ENCODE measurements around the gene TXNRD1. TPM values are rescaled to one million over a fixed set of nuclear protein-coding genes. Genes with fewer than 3 reads are reported as not detected.
"Not testable (repeated sequence)": the region's sequence is repeated elsewhere in the genome, so short reads cannot be mapped to it uniquely, and the experiment has no call there.

Gene TXNRD1
- total and polyA plus RNA-seq, 8 donors, result 54.6 to 174 (median 61.1) TPM

DNA sequence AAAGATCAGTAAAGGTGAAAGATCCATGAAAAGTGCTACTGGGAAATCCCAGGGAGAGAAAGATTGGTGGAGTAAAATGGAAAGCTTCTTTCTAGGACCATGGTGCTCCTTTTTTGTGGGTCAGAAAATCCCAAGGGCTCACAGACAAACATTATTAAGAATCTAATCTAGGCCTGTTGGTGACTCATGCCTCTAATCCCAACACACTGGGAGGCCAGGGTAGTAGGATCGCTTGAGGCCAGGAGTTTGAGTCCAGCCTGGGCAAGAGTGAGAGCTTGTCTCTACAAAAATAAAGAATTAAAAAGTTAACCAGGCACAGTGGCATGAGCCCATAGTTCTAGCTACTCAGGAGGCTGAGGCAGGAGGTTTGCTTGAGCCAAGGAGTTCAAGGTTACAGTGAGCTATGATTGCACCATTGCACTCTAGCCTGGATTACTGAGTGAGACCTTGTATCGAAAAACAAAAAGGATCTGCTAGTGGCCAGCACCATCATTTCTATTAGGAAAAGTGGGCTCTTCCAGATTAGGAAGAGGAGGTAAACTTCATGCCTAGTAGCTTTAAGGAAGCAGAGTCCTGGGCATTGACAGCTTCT is 43.0 kb downstream of the TXNRD1 start:
- intact Hi-C loops (cut with DNase I), result no loop called here
- TF ChIP-seq, protein P1, sequence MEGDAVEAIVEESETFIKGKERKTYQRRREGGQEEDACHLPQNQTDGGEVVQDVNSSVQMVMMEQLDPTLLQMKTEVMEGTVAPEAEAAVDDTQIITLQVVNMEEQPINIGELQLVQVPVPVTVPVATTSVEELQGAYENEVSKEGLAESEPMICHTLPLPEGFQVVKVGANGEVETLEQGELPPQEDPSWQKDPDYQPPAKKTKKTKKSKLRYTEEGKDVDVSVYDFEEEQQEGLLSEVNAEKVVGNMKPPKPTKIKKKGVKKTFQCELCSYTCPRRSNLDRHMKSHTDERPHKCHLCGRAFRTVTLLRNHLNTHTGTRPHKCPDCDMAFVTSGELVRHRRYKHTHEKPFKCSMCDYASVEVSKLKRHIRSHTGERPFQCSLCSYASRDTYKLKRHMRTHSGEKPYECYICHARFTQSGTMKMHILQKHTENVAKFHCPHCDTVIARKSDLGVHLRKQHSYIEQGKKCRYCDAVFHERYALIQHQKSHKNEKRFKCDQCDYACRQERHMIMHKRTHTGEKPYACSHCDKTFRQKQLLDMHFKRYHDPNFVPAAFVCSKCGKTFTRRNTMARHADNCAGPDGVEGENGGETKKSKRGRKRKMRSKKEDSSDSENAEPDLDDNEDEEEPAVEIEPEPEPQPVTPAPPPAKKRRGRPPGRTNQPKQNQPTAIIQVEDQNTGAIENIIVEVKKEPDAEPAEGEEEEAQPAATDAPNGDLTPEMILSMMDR (IDR thresholded peaks at IDR 0.05), result no peak
- no peaks in the 10 kb centered on the region for H3K4me1 ChIP-seq
- DNase-seq (no peak), ATAC-seq (no peak)
- H3K27ac ChIP-seq, result no peak overlapping the region
- H3K9me3 ChIP-seq, result no peaks in the 10 kb centered on the region
- no peaks in the 10 kb centered on the region for H3K36me3 ChIP-seq
- no peak overlapping the region for H3K4me3 ChIP-seq
- no peaks in the 10 kb centered on the region for H3K27me3 ChIP-seq

GRCh38 chr12:104263026-104263425 is 47.4 kb downstream of the TXNRD1 start:
- Histone ChIP-seq H3K36me3 (no peaks in the 10 kb centered on the region), H3K4me3 (no peak overlapping the region), H3K4me1 (no peaks in the 10 kb centered on the region), H3K27me3 (no peaks in the 10 kb centered on the region), H3K27ac (no peak overlapping the region), H3K9me3 (no peaks in the 10 kb centered on the region)
- intact Hi-C loops (cut with DNase I), result no loop called here
- TF ChIP-seq, protein P1 (IDR thresholded peaks at IDR 0.05), result no peak
- ATAC-seq, result no peak
- no peak for DNase-seq

GRCh38 chr12:104263580-104264358 is 48.2 kb downstream of the TXNRD1 start:
- DNase-seq (no peak), ATAC-seq (no peak)
- Histone ChIP-seq H3K27ac (no peak overlapping the region), H3K4me1 (no peaks in the 10 kb centered on the region), H3K4me3 (no peak overlapping the region), H3K36me3 (no peaks in the 10 kb centered on the region), H3K9me3 (no peaks in the 10 kb centered on the region), H3K27me3 (no peaks in the 10 kb centered on the region)
- intact Hi-C loops (cut with DNase I), result no loop called here
- TF ChIP-seq, protein P1 (IDR thresholded peaks at IDR 0.05), result no peak

DNA sequence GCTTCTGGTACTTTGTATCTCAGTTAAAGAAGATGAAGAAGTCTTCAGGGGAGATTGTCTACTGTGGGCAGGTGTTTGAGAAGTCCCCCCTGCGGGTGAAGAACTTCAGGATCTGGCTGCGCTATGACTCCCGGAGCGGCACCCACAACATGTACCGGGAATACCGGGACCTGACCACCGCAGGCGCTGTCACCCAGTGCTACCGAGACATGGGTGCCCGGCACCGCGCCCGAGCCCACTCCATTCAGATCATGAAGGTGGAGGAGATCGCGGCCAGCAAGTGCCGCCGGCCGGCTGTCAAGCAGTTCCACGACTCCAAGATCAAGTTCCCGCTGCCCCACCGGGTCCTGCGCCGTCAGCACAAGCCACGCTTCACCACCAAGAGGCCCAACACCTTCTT is 49.9 kb downstream of the TXNRD1 start:
- intact Hi-C loops (cut with DNase I), result not testable (repeated sequence)

GRCh38 chr12:104272938-104273337 is 57.4 kb downstream of the TXNRD1 start:
- TF ChIP-seq, protein P1 (IDR thresholded peaks at IDR 0.05), result no peak
- H3K4me3 ChIP-seq, result no peak overlapping the region
- H3K27ac ChIP-seq, result no peak overlapping the region
- no peak for ATAC-seq
- intact Hi-C loops (cut with DNase I), result no loop called here
- H3K9me3 ChIP-seq, result no peaks in the 10 kb centered on the region
- no peak for DNase-seq
- no peaks in the 10 kb centered on the region for H3K36me3 ChIP-seq
- H3K4me1 ChIP-seq, result no peaks in the 10 kb centered on the region
- no peaks in the 10 kb centered on the region for H3K27me3 ChIP-seq

More for the DNA sequence above, 49.9 kb downstream of the TXNRD1 start:
- H3K27ac ChIP-seq, H3K9me3 ChIP-seq, H3K27me3 ChIP-seq, H3K4me3 ChIP-seq, DNase-seq, ATAC-seq, H3K36me3 ChIP-seq, H3K4me1 ChIP-seq: not testable (repeated sequence)

Measured in left lung (tissue), 10 donors.